ENCODE results near the gene DEPP1.

DNA sequence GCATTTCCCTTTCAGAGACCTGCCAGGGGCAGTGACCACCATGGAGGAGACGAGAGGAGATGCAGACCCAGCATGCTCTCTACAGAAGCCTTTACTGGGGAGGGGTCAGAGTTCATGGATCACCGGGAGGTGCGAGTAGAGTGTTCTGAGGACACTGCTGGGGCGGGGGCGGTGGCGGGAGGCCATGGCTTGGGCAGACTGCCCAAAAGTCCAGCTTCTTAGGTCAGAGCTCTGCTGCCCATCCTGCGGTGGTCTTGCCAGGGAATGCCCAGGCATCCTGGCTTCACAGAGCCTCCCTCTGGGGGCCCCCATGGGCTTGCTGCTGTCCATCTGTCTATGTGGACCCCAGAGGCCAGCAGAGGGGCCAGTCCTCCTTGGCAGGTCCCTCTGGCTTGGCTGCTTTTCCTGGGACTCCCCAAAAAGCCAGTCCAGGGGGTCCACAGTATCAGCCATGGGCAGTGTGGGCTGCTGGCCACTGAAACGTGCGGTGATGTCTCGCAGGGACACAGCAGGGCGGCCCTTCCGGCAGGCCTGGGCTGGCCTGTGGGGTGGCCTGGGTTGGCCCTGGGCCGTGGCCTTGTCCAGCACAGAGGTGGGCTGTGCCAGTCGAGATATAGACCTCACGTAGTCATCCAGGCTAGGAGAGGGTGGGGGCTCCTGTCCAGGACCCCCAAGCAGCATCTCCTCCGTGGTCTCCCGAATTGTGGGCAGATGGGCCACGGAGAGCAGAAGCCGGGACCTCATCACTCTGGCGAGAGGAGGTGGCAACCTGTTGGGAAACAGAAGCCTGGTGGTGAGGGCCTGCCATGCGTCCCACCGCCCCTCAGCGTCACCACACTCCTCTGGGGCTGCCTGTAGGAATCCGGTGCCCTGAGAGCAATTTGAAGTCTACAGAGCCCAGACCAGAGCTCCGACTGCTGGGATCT is 1.1 kb downstream of the DEPP1 start:
- TF ChIP-seq, protein P1, sequence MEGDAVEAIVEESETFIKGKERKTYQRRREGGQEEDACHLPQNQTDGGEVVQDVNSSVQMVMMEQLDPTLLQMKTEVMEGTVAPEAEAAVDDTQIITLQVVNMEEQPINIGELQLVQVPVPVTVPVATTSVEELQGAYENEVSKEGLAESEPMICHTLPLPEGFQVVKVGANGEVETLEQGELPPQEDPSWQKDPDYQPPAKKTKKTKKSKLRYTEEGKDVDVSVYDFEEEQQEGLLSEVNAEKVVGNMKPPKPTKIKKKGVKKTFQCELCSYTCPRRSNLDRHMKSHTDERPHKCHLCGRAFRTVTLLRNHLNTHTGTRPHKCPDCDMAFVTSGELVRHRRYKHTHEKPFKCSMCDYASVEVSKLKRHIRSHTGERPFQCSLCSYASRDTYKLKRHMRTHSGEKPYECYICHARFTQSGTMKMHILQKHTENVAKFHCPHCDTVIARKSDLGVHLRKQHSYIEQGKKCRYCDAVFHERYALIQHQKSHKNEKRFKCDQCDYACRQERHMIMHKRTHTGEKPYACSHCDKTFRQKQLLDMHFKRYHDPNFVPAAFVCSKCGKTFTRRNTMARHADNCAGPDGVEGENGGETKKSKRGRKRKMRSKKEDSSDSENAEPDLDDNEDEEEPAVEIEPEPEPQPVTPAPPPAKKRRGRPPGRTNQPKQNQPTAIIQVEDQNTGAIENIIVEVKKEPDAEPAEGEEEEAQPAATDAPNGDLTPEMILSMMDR (conservative IDR thresholded peaks at IDR 0.05; ENCODE audit: low read depth, low read length), result no peak
- TF ChIP-seq EZH2 (IDR thresholded peaks at IDR 0.05; ENCODE audit: borderline replicate concordance, low read depth, low read length, poor library complexity, severe bottlenecking), result no peak

All from A673 (cell line).